Epidermal melanocyte (primary cell): ENCODE results near the gene POTEB2.
"Not testable (repeated sequence)": the region's sequence is repeated elsewhere in the genome, so short reads cannot be mapped to it uniquely, and the experiment has no call there.

Source experiments
- DNase-seq: peaks from one replicate; pipeline ENCODE4 v3.0.0; 2011; ENCODE audit warnings: low spot score; ENCODE audit not compliant: insufficient read length

The POTEB2 gene

GRCh38 chr15:20866214-20866613 lies at the start of gene POTEB2:
TSS of gene POTEB2 (minus strand) at chr15:20866314. CDS start at chr15:20866281, 33 bp downstream.
- not testable (repeated sequence) for DNase-seq

DNA sequence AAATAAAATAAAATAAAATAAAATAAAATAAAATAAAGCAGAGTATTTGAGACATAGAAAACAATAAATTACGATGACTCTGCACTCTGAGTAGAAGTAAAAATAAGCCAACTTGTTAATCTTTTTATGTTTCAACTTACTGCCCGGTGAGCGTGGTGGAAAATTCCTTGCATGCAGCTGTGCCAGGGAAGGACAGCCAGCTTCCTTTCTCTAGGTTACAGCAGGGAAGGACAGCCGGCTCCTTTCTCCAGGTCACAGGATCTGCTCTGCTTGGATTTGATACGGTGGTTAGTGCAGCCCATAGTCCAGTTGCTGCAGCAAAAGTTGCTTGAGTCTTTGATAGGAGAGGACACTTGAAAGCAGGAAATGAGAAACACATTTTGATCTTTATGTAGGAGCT lies 13.8 kb upstream of the POTEB2 start:
- not testable (repeated sequence) for DNase-seq

GRCh38 chr15:20878464-20878863 lies 12.3 kb upstream of the POTEB2 start:
- DNase-seq: not testable (repeated sequence)

GRCh38 chr15:20877819-20878218 lies 11.7 kb upstream of the POTEB2 start:
- not testable (repeated sequence) for DNase-seq
